ENCODE results near the gene ASAP2.

DNA sequence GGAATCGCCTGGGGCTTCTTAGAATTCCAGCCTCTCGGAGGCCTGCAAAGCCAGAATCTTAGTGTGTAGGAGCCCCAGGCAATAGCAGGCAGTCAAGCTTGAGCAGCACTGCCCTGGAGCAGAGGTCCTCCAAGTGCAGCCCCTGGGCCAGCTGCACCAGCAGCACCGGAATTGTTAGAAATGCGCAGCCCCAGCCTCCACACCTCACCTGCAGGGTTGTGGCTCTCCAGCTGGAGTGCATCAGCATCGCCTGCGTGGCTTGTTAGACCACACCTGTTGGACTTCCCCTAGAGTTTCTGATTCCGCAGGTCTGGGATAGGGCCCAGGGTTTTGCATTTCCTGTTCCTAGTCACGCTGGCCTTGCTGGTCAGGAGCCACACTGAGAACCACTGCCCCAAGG is 100.3 kb downstream of the ASAP2 start:
- TF ChIP-seq CTCF (conservative IDR thresholded peaks at IDR 0.05; ENCODE audit: low read length), result no peak
- no peak for TF ChIP-seq EZH2phosphoT487 (IDR thresholded peaks at IDR 0.05; ENCODE audit: borderline replicate concordance, low read depth, low read length)
